ENCODE measurements around the gene HS3ST4.

GRCh38 chr16:26128296-26128695 is 436.5 kb downstream of the HS3ST4 start:
- TF ChIP-seq, protein P1, sequence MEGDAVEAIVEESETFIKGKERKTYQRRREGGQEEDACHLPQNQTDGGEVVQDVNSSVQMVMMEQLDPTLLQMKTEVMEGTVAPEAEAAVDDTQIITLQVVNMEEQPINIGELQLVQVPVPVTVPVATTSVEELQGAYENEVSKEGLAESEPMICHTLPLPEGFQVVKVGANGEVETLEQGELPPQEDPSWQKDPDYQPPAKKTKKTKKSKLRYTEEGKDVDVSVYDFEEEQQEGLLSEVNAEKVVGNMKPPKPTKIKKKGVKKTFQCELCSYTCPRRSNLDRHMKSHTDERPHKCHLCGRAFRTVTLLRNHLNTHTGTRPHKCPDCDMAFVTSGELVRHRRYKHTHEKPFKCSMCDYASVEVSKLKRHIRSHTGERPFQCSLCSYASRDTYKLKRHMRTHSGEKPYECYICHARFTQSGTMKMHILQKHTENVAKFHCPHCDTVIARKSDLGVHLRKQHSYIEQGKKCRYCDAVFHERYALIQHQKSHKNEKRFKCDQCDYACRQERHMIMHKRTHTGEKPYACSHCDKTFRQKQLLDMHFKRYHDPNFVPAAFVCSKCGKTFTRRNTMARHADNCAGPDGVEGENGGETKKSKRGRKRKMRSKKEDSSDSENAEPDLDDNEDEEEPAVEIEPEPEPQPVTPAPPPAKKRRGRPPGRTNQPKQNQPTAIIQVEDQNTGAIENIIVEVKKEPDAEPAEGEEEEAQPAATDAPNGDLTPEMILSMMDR (IDR thresholded peaks at IDR 0.05; ENCODE audit: control extremely low read depth in 1 of 3, insufficient read depth in 1 of 3, low read depth in 1 of 3, low read length in 3 of 3) = no peak
- TF ChIP-seq NRF1 (IDR thresholded peaks at IDR 0.05; ENCODE audit: low read depth, low read length) (no peak), JUN (IDR thresholded peaks at IDR 0.05; ENCODE audit: low read depth, low read length) (no peak), NANOG (IDR thresholded peaks at IDR 0.05; ENCODE audit: insufficient read depth, low read depth, low read length, poor library complexity, severe bottlenecking) (no peak), MAX (IDR thresholded peaks at IDR 0.05) (no peak)
